Tibial nerve (tissue), 4 donors: ENCODE results near the gene EFNB2.

Experiments
- CTCF ChIP-seq, 5 experiments: fragments of 200-600 bp in 3 of 5; fragments of 450-650 bp in 2 of 5; sonication (generic) in 3 of 5; IDR thresholded peaks; one replicate each; pipeline ENCODE4 v1.5.1; 2016 to 2019; ENCODE audit warnings: antibody characterized with exemption in 5 of 5, mild to moderate bottlenecking in 3 of 5, moderate library complexity in 2 of 5
- EP300 ChIP-seq, 2 donors: sonication (generic); formaldehyde crosslinking; IDR thresholded peaks; one replicate each; pipeline ENCODE4 v1.6.1; 2017; ENCODE audit warnings: antibody characterized with exemption in 2 of 2, mild to moderate bottlenecking in 1 of 2

DNA sequence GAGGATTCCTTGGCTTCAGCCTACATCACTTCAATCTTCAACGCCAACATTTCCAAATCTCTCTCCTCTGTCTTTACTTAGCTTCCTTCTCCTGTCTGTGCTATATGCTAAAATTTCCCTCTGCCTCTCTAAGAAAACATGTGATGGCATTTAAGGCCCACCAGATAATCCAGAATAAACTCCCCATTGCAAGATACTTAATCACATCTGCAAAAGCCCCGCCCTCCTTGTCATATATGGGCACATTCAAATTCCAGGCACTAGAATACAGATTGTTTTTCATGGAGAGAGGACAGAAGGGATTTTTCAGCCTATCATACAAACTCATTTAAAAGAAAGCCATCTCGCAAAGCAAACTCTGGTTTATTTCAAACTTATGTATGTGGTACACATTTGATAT, 16.3 kb upstream of the EFNB2 start:
- TF ChIP-seq CTCF (IDR thresholded peaks at IDR 0.05) (no peak), EP300 (IDR thresholded peaks at IDR 0.05) (no peak)
